A673 (cell line): ENCODE results near the gene MPIG6B. TPM values are rescaled to one million over a fixed set of nuclear protein-coding genes. Genes with fewer than 3 reads are reported as not detected.

Experiments used
- BruUV-seq: library from RNA; stranded (reverse); fragments of 400-500 nt; replicated peaks from 2 replicates; lab custom pipeline; 2021; lab: Mats Ljungman, UMichigan
- CTCF ChIA-PET: fragments of 300-600 bp; sonication (Branson Sonifier 250); formaldehyde crosslinking; loops from one replicate; lab custom pipeline; 2022; ENCODE audit warnings: antibody characterized with exemption; lab: Charles Lee
- POLR2A ChIA-PET: fragments of 300-600 bp; sonication (Branson Sonifier 250); formaldehyde crosslinking; loops from one replicate; lab custom pipeline; 2022; ENCODE audit warnings: antibody characterized with exemption; ENCODE audit not compliant: low non-redundant PET; lab: Charles Lee
- DNase-seq: peaks from one replicate; pipeline ENCODE4 v3.0.0-alpha.2; 2015; ENCODE audit warnings: low spot score
- H3K27ac ChIP-seq: fragments of 200-600 bp; sonication (generic); 2 replicates; pipeline ENCODE4 v1.5.1; 2016; ENCODE audit warnings: mixed run types, low read depth, mild to moderate bottlenecking, mixed read lengths, antibody characterized with exemption, low read length; ENCODE audit not compliant: poor library complexity, severe bottlenecking
- H3K27me3 ChIP-seq: fragments of 200-600 bp; sonication (generic); replicated peaks from 2 replicates; pipeline ENCODE4 v1.6.1; 2017; ENCODE audit warnings: mixed run types, low read depth, mild to moderate bottlenecking, mixed read lengths, antibody characterized with exemption, low read length; ENCODE audit not compliant: insufficient read depth, poor library complexity
- H3K36me3 ChIP-seq: fragments of 200-600 bp; sonication (generic); 2 replicates; pipeline ENCODE4 v1.6.1; 2016; ENCODE audit warnings: mixed run types, mild to moderate bottlenecking, mixed read lengths, antibody characterized with exemption, low read length; ENCODE audit not compliant: insufficient read depth, poor library complexity, severe bottlenecking
- H3K4me1 ChIP-seq: fragments of 200-600 bp; sonication (generic); 2 replicates; pipeline ENCODE4 v1.6.1; 2017; ENCODE audit warnings: mixed run types, mild to moderate bottlenecking, mixed read lengths, antibody characterized with exemption, low read length; ENCODE audit not compliant: insufficient read depth, poor library complexity, severe bottlenecking
- H3K4me3 ChIP-seq: fragments of 200-600 bp; sonication (generic); 2 replicates; pipeline ENCODE4 v1.5.1; 2016; ENCODE audit warnings: low read depth, mixed run types, mild to moderate bottlenecking, mixed read lengths, low read length; ENCODE audit not compliant: poor library complexity, severe bottlenecking
- H3K9me3 ChIP-seq: fragments of 200-600 bp; sonication (generic); 2 replicates; pipeline ENCODE4 v1.6.1; 2016; ENCODE audit warnings: mixed run types, low read depth, mild to moderate bottlenecking, mixed read lengths, antibody characterized with exemption, low read length; ENCODE audit not compliant: poor library complexity, severe bottlenecking
- CTCF ChIP-seq: fragments of 300-800, 200-600 bp; sonication (generic); conservative IDR thresholded peaks from 2 replicates; pipeline ENCODE4 v1.5.1; 2017; ENCODE audit warnings: low read depth, mild to moderate bottlenecking, antibody characterized with exemption, low read length, moderate library complexity, mixed read lengths
- EZH2 ChIP-seq: fragments of 200-600 bp; sonication (generic); IDR thresholded peaks from 2 replicates; pipeline ENCODE4 v1.6.1; 2017; ENCODE audit warnings: borderline replicate concordance, low read depth, mild to moderate bottlenecking, mixed read lengths, antibody characterized with exemption, low read length; ENCODE audit not compliant: poor library complexity, severe bottlenecking
- intact Hi-C: fragments of 100-400 bp; cut with micrococcal nuclease; formaldehyde crosslinking; loops from one replicate; pipeline ENCODE4 v1.10.0; 2022; ENCODE audit not compliant: unreplicated experiment
- total RNA-seq: library from RNA; stranded (reverse); gene quantifications from 2 replicates; pipeline ENCODE4 v1.2.3, GENCODE V29; 2021

MPIG6B gene
- total RNA-seq, 1 experiment from 2014 or later = not detected

- TF ChIP-seq CTCF (no peak), EZH2 (no peak)
- no peaks in the 10 kb centered on the region for H3K9me3 ChIP-seq
- H3K36me3 ChIP-seq = no peaks in the 10 kb centered on the region
- no TSS peak for BruUV-seq
- CTCF ChIA-PET = no interaction called here
- H3K27me3 ChIP-seq = no peaks in the 10 kb centered on the region
- intact Hi-C loops = no loop called here
- H3K4me1 ChIP-seq = no peaks in the 10 kb centered on the region
- no peak overlapping the region for H3K4me3 ChIP-seq
- POLR2A ChIA-PET = no interaction called here
- H3K27ac ChIP-seq = no peak overlapping the region
- no peak for DNase-seq
Measured at GRCh38 chr6:31718265-31718664, 4.9 kb upstream of the MPIG6B start.

- intact Hi-C loops = no loop called here
- ChIA-PET POLR2A (no interaction called here), CTCF (no interaction called here)
- H3K9me3 ChIP-seq = no peaks in the 10 kb centered on the region
- H3K36me3 ChIP-seq = no peaks in the 10 kb centered on the region
- no peak for TF ChIP-seq CTCF
- no peak for TF ChIP-seq EZH2
- no peaks in the 10 kb centered on the region for H3K4me1 ChIP-seq
- BruUV-seq = no TSS peak
- H3K27ac ChIP-seq = no peak overlapping the region
- no peaks in the 10 kb centered on the region for H3K27me3 ChIP-seq
- no peak for DNase-seq
- H3K4me3 ChIP-seq = no peak overlapping the region
Measured at GRCh38 chr6:31719001-31719400, 4.2 kb upstream of the MPIG6B start.

GRCh38 chr6:31720196-31720770, 2.9 kb upstream of the MPIG6B start:
- POLR2A ChIA-PET = no interaction called here
- DNase-seq = no peak
- Histone ChIP-seq H3K27me3 (no peaks in the 10 kb centered on the region), H3K9me3 (no peaks in the 10 kb centered on the region), H3K36me3 (no peaks in the 10 kb centered on the region), H3K4me1 (no peaks in the 10 kb centered on the region), H3K27ac (no peak overlapping the region), H3K4me3 (no peak overlapping the region)
- CTCF ChIA-PET = no interaction called here
- no peak for TF ChIP-seq CTCF
- no peak for TF ChIP-seq EZH2
- no TSS peak for BruUV-seq
- intact Hi-C loops = no loop called here
